SH-SY5Y (cell line): ENCODE data around the gene STMN3.

Experiments used
- GATA2 ChIP-seq: IDR thresholded peaks from 2 replicates; pipeline ENCODE4 v1.6.1; 2011; ENCODE audit warnings: mild to moderate bottlenecking, low read depth, low read length
- GATA3 ChIP-seq: IDR thresholded peaks from 2 replicates; pipeline ENCODE4 v1.6.1; 2011; ENCODE audit warnings: low read depth, mild to moderate bottlenecking, low read length, moderate library complexity

- TF ChIP-seq GATA2 = no peak
- no peak for TF ChIP-seq GATA3
These were observed 30.5 kb downstream of the STMN3 start for GRCh38 chr20:63622732-63623131.
